HG03064 (cell line): Measurements from ENCODE around the gene C3orf20.
"Not testable (repeated sequence)": the region's sequence is repeated elsewhere in the genome, so short reads cannot be mapped to it uniquely, and the experiment has no call there.

Experiments
- ATAC-seq: cut with Tn5 transposase; IDR thresholded peaks from one replicate; pipeline ENCODE4 v1.9.1; 2021; ENCODE audit warnings: low read depth; ENCODE audit not compliant: unreplicated experiment

Gene C3orf20

GRCh38 chr3:14806641-14807263, 131.8 kb downstream of the C3orf20 start:
- ATAC-seq, result no peak

GRCh38 chr3:14808025-14808424, 133.1 kb downstream of the C3orf20 start:
- ATAC-seq, result no peak

DNA sequence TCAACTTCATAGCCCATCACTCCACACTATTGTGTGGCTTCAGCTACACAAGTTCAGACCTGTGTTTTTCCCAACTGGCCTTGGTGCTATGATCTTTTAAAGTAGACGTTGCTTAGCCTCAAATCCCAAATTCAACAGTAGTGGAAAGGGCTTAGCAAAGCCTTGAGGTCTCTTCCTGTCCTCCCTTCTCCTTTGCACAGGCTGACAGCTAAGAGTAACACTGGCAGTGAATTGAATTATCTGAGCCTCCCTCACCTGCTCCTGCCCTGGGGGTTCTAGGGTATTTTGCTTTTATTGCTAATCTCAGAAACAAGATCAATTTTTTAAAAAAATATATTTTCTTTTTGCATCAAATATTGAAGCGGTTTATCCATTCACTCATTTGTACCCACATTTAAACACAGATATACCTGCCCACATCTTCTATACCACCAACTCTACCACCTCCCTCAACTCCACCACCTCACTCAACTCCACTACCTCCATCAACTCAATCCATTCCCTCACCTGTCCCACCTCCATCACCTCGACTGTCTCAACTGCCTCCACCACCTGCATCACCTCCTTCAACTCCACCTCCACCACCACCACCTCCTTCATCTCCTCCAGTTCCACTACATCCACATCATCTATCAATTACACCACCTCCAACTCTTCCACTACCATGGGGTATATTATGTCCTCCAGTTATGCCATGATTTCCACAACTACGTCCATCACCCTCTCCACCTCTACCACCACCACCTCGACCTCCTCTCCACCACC, 133.7 kb downstream of the C3orf20 start:
- no peak for ATAC-seq

GRCh38 chr3:14809611-14810010, 134.7 kb downstream of the C3orf20 start:
- not testable (repeated sequence) for ATAC-seq

- no peak for ATAC-seq
Observed at GRCh38 chr3:14810070-14810791, 135.3 kb downstream of the C3orf20 start.

DNA sequence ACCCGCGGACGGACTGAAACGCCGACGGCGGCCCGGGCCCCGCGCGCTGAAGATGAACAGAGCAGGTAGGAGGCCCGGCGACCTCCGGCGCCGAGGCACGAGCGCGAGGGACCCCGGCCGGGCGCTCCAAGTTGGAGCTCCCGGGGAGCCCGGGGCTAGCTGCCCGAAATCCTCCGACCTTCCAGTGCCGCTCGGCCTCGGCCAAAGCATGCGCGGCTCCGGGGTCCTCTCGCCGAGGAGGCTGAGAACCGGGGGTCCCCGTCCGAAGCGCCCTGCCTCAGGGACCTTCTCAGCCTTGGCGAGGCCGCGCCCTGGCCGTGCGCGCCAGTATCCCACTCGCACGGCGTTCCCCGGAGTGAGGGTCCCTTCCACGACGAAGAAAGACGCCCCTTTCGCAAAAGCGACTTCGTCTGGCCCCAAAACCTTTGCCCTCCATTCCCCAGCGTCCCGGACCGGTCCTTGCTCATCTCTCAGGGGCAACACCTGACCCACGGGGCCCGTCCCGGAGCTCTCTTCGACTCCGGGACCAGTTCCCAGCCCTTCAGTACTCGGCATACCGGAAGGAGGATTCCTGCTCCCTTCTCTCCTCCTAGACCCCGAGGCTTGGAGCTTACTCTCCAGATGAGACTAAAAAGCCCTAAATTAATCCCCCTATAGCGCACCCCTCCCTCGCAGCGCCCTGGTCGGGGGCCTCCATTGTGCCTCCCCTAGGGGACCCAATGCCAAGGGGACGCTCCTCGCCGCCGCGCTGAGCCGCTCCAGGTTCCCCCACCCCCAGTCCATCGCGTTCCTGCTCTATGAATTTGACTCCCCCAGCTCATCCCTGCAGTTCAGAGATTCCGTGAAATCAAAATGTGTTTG, 136.1 kb downstream of the C3orf20 start:
- ATAC-seq, result no peak

- no peak for ATAC-seq
Observed at GRCh38 chr3:14811684-14812083, 136.7 kb downstream of the C3orf20 start.

DNA sequence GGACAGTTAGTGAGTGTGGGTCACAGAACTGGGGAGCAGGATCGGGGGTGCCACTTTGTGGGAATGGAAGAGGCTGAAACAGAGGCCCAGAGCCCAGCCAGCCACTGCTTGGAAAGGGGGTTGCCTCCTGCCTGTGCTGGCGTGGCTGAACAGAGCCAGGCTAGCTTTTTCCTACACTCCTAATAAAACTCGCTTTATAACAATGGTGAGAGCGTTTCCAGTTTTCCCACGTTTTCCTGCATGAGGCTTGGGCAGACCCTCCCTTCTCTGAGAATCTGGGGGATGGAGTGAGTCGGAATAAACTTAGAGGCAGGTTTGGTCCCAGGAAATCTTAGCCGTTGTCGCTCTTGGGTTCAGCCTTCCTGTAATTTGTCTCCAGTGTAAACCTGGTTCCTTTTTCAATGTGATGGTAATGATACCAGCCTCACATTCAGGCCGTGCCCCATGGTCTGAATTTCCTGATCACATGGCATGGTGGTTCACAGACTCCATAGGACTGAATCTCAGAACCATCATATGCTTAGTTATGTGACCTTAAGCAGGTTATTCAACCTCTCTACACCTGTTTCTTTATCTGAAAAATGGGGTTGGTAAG, 137.4 kb downstream of the C3orf20 start:
- ATAC-seq, result no peak

- no peak for ATAC-seq
Observed at GRCh38 chr3:14814411-14814871, 139.5 kb downstream of the C3orf20 start.

DNA sequence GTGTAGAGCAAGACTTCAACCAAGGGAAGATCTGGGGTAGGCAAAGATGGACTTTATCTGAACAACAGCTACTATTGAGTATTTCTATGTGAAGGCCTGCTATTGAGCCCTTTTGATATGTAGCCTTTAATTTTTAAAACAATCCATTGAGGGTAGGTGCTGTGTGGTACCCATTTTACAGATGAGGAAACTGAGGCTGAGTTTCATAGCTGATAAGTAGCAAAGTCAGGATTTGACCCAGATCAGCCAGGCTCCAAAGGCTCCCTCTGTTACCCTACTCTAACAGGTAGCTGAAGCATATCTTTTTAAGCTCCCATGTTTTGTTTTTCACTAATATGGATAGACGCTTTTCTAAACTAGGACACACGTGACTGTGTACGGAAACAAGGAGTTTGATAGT, 141.4 kb downstream of the C3orf20 start:
- no peak for ATAC-seq

DNA sequence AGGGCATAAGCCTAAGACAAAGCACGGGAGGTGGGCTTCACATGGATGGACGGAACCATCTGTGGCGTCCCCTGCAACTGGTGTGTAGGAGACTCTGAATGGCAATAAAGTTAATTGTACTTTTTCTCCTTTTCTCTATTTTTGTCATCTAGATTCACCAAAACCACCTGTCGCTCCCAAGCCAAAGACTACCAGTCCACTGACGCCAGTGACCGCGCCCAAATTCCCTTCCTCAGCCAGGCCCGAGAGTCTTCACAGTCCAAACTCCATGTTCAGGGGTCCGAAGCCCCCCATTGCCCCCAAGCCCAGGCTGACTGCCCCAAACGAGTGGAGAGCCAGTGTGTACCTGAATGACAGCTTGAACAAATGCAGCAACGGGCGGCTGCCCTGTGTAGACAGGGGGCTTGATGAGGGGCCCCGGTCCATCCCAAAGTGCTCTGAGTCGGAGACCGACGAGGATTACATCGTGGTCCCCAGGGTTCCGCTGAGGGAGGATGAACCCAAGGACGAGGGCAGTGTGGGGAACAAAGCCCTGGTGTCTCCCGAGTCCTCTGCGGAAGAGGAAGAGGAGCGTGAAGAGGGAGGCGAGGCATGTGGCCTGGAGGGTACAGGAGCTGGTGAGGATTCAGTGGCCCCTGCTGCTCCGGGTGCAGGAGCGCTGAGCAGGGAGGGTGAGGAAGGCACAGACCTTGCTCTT, 144.0 kb downstream of the C3orf20 start, which contains the start of gene FGD5:
FGD5 (plus strand) TSS at position 159 of the 697 bp plus-strand sequence; CDS start at position 269, 110 bp downstream.
- no peak for ATAC-seq

- ATAC-seq, result no peak
Observed at GRCh38 chr3:14819671-14820070, 144.7 kb downstream of the C3orf20 start.

DNA sequence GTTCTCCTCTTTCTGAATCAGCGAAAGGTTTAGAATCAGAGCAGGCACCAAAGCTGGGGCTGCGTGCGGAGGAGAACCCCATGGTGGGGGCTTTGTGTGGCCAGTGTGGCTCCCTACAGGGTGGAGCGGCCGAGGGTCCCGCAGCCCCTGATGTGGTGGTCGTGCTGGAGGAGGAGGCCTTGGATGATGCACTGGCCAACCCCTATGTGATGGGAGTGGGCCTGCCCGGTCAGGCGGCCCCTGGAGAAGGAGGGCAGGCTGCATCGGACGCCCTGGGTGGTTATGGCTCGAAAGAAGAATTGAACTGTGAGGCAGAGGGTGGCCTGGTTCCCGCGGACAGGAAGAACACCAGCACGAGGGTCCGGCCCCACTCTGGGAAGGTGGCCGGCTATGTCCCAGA, 145.2 kb downstream of the C3orf20 start:
- ATAC-seq, result no peak

GRCh38 chr3:14821151-14821550, 146.2 kb downstream of the C3orf20 start:
- ATAC-seq, result no peak

- no peak for ATAC-seq
Observed at GRCh38 chr3:14822134-14822533, 147.2 kb downstream of the C3orf20 start.
